Stimulated activated CD4-positive, alpha-beta T cell treated with anti-CD3 and anti-CD28 coated beads, TNF-alpha, amount 100 ng/mL, for 1 hour (primary cell): ENCODE results near the gene MIDN.

ENCODE experiments used
- DNase-seq, 3 donors: peaks; one replicate each; pipeline ENCODE4 v3.0.0-alpha.2; 2020; ENCODE audit warnings: low read depth in 3 of 3, low spot score in 1 of 3

The MIDN gene

DNA sequence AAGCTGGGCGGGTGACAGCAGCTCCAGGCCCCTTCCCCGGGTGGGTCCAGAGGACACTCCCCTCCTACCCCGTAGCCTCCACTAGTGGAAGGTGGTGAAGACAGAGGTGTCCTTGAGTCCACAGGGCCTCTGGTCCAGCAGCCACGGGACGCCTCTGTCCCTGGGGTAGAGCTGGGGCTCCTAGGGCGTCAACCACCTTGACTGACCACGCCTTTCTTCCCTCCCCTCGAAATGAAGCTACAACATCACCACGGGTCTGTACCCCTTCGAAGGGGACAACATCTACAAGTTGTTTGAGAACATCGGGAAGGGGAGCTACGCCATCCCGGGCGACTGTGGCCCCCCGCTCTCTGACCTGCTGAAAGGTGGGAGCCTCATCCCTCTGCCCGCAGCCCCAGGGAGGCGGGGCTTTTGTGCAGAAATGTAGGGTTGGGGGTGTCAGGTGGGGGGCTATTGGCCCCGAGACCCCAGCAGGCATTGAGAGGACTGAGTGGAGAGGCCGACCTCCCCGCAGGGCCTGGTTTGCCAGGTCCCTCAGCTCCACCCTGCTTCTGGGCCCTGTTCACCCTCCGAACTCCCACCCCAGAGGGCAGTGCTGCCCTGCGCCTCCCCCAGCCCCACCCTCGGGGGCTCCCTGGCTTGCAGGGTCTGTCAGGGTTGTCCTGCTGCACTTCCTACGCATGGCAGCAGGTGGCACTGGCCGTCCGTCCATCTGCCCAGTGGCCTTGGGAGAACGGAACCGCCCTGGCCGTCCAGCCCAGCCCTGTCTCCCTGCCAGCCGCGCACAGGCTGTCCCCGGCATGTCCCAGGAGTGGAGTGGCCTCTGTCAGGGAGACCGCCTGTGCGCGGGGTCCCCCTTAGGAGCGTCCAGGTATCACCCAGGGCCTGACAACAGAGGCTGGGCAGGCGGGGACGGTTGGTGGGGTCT is 27.1 kb upstream of the MIDN start:
- DNase-seq: no peak

DNA sequence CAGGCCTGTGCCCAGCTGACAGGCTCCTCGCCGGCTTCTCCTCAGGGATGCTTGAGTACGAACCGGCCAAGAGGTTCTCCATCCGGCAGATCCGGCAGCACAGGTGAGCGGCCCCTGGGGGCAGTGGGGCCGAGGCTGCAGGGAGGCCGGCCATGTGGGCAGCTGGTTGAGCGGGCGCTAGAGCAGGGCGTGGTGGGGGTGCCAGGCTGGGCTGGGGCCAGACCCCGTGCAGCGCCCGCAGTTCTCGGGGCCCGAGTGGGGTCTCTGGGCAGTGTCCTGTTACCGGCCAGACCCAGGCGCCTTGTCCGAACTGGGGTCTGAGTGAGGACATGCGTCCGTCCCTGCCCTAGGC is 26.5 kb upstream of the MIDN start:
- DNase-seq: no peak

DNA sequence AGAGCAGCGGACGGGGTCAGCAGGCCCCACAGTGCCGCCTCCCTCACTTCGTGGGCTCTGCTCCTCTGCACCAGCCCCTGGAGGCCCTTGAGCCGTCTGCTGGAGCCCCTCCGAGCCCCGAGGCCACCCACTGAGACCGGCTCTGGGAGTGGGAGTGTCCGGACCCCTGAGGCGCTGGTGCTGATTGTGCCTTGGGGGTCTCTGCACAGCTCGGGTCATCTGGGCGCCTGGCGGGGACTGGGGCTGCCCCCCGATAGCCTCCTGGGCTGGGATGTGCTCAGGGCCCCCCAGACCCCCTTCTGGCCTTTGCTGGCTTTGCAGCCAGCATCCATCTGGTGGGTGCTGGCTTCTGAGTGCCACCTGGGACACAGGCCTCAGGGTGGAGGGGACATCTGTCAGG is 26.0 kb upstream of the MIDN start:
- DNase-seq: no peak

DNA sequence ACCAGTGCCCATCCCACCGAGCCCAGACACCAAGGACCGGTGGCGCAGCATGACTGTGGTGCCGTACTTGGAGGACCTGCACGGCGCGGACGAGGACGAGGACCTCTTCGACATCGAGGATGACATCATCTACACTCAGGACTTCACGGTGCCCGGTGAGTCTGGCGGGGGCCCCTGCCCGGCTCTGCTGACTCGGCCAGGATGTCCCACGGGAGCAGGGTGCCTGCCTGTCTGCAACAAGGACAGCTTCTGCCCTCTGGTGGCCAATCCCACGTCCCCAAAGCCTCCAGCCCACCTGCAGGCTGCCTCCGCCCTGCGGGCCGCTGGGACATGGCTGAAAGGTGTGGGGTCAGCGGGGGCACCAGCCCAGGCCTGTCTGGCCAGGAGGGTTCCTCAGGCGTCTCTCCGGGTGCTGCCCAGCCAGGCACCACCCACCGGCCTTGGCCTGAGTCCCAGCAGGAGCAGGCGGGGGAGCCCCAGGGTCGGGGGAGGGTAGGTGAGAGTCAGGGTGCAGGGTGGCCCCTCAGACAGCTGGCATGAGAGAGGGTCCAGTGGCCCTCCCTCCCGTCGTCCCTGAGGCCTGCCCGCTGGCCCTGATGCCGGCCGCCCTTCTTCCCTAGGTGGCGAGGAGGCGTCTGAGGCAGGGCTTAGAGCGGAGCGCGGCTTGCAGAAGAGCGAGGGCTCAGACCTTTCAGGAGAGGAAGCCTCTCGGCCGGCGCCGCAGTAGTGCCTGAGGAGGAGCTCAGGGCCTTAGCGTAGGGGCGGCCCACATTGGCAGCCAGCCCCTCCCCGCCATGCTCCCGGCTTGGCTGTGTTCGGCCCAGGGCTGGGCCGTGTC is 25.1 kb upstream of the MIDN start:
- no peak for DNase-seq

DNA sequence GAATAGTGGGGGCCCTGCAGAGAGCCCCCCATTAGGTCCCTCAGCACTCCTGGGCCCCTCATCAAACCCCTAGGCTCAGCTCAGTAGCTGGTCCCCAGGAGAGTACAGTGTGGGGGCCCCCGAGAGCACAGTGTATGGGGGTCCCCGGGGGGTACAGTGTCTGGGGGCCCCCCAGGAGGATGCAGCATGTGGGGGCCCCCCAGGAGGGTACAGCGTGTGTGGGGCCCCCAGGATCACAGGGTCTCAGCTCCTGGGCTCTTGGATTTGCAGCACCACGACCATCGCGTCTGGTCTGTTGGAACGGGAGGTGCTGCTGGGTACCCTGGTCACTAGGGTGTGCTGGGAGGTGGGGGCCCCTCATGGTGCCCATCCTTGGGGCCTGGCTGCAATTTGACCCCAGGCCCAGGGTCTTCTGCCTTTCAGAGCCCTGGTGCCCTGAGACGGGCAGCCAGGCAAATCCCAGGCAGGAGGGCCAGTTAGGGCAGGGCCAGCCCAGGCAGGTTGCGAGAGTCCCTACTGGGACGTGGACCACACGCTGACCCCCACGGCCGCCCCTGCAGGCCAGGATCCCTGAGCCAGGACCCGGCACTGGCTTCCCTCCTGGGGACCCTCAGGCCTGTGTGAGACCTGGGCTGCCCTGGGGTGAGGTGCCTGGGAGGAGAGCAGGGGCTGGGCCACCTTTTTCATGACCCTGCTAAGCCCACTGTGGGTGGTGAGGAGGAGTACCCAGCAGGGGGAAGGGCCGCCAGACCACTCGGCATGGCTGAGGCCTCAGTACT is 24.1 kb upstream of the MIDN start:
- no peak for DNase-seq

DNA sequence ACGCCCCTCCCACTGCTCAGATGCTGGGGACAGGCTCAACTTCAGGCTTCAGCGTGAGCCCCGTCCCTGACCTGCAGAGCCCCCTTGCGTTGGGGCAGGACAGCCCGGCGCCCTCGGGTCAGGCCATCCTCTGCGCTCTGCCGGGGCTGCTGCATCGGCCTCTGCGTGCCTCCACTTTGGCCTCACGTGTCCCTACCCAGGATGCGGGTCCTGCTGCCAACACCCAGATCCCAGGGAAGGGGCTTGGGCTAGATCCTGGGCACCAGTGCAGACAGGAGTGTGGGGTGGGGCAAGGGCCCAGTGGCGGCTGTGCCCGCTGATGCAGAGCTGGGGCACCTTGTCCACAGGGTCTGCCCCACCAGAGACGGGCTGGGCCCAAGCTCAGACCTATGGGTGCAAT is 23.5 kb upstream of the MIDN start:
- no peak for DNase-seq

DNA sequence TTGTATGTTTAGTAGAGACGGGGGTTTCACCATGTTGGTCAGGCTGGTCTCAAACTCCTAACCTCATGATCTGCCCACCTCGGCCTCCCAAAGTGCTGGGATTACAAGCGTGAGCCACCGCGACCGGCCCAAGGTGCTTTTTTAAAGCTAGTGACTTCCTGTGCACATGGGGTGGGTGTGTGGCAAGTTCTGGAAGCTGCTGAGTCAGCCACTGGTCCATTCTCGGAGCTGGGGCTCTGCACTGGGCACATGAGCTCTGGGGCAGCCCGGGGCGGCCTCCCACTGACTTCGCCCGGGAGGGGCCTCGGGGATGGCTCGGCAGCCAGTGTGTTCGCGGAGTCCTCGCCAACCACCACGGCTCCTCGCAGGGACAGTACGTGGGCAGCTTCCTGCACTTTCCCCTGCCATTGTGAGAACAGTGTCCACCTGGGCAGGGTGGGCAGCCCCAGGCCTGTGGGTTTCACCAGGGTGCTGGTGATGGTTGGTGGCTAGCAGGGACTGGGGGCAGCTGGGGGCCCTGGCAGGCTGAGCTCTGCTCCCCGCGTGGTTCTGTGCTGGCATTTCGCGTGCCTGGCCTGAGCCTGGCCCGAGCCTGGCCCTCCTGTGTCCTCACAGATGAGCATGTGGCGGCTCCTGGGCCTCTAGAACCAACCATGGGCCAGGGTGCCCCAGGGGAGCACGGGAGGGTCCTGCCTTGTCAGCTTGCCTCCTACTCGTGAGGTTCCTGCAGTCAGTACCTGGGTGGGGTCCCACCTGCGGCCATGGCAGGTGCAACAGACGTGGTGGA is 22.8 kb upstream of the MIDN start:
- DNase-seq: no peak

DNA sequence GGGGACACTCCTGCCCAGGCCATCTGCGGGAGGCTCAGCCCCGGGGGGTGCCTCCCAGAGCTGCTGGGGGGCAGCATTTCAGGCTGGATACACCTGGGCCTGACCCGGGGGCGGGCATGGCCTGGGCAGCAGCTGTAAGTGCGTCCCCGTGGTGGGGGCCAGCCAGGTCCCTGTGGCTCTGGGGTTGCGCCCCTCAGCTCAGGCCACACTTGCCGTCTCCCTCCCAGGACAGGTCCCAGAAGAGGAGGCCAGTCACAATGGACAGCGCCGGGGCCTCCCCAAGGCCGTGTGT is 22.2 kb upstream of the MIDN start:
- no peak for DNase-seq

DNA sequence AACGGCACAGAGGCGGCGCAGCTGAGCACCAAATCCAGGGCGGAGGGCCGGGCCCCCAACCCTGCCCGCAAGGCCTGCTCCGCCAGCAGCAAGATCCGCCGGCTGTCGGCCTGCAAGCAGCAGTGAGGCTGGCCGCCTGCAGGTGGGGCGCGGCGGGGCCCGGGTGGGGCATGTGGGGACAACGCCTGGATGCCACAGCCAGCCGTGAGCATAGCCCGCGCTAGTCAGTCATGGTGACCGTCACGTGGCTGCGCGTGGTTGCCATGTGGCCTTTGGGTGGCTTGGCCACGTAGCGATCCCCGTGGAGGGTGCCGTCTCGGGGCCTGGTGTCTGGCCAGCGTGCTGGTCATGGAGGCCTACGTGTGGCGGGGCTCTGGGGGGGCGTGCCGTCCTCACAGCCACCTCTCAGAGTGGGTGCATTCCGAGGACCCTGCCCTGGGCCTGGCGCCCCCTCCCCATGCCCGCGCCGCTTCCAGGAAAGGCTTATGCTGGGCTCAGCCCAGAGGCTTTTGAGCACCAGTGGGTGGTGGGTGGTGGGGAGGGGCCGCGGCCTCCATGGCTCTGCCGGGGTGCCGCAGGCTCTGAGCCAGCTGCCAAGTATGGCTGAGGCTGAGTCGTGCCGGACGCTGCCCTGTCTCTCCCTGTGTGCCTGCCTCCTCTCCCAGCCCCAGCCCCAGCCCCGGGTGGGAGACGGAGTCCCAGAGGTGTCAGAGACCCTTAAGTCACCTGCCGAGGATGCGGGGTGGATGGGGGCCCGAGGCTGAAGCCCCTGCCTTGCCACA is 21.7 kb upstream of the MIDN start:
- DNase-seq: no peak

DNA sequence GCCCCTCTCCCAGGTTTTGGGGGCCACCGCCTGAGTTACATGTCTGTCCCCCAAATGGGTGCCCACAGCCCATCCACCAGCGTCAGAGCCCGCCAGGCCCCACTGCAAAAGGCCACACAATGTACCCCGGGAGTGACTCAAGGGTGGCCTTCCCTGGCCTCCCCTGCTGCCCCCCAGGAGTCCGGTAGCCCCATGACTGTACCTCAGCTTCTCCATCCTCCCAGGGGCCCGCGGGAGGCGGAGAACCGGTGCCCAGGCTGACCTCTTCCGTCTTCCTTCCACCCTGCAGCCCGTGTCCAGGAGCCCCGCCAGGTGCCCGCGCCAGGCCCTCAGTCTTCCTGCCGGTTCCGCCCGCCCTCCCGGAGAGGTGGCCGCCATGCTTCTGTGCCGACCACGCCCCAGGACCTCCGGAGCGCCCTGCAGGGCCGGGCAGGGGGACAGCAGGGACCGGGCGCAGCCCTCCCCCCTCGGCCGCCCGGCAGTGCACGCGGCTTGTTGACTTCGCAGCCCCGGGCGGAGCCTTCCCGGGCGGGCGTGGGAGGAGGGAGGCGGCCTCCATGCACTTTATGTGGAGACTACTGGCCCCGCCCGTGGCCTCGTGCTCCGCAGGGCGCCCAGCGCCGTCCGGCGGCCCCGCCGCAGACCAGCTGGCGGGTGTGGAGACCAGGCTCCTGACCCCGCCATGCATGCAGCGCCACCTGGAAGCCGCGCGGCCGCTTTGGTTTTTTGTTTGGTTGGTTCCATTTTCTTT is 20.9 kb upstream of the MIDN start:
- no peak for DNase-seq

DNA sequence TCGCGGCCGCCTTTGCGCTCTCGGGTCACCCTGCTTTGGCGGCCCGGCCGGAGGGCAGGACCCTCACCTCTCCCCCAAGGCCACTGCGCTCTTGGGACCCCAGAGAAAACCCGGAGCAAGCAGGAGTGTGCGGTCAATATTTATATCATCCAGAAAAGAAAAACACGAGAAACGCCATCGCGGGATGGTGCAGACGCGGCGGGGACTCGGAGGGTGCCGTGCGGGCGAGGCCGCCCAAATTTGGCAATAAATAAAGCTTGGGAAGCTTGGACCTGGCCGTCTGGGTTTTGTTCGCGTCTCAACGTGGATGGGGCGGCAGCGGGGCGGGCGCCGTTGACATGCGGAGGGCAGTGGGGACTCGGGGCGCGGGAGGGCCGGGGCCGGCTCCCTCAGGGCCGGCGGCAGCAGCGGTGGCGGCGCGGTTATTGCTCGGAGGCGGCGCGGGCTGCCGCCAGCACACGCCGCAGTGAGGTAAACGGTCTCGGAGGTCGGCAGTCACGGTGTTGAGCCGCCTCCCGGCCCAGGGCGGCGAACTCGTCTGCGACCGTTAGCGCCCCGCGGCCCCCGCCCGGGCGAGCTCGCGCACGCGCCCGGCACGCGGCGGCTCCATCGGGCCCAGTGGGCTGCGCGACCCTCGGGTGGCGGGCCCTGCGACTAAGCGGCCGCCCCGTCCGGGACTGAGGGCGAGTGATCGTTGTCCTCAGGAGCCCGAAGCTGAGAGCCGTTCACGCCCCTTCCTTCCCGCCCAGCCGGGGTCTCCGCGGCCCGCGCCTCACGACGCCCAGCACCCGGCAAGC is 20.0 kb upstream of the MIDN start:
- no peak for DNase-seq

DNA sequence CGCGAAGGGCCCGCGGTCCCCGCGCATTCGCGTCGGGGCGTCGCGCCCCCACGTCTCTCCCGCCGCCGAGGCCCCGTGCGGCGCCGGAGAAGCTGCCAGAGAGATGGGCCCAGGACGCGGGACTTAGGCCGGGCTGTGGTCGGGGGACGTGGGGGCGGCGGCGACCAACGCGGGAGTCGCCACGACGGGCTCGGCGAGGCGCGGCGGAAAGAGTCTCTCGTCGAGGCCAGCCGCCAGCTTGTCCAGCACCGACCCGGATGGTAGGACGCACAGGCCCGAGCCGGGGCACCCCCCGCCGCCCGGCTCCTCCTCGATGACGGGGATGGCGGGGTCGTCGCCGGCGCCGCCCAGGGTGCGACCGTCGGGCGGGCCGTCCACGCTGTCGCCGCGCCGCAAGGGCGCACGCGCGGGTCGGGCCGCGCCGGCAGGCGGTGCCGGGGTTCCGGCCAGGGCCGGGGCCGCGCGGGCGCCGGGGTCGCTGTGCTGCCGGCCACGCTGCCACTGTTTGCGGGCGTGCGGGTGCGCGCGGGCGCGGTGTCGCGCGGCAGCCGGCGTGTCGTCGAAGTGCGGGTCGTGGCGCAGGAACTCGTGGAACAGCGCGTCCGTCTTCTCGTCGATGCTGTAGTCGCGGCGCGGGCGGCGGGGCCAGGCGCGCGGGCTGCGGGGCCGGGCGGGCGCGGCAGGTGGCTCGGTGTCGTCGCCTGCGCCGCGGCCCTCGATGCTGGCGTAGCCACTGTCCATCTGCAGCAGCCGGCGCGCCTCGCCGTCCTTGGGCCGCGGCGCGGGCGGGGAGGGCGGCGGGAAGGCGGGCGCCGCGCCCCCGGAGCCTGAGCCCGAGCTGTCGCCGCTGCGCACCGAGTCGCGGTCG is 19.1 kb upstream of the MIDN start:
- no peak for DNase-seq

DNA sequence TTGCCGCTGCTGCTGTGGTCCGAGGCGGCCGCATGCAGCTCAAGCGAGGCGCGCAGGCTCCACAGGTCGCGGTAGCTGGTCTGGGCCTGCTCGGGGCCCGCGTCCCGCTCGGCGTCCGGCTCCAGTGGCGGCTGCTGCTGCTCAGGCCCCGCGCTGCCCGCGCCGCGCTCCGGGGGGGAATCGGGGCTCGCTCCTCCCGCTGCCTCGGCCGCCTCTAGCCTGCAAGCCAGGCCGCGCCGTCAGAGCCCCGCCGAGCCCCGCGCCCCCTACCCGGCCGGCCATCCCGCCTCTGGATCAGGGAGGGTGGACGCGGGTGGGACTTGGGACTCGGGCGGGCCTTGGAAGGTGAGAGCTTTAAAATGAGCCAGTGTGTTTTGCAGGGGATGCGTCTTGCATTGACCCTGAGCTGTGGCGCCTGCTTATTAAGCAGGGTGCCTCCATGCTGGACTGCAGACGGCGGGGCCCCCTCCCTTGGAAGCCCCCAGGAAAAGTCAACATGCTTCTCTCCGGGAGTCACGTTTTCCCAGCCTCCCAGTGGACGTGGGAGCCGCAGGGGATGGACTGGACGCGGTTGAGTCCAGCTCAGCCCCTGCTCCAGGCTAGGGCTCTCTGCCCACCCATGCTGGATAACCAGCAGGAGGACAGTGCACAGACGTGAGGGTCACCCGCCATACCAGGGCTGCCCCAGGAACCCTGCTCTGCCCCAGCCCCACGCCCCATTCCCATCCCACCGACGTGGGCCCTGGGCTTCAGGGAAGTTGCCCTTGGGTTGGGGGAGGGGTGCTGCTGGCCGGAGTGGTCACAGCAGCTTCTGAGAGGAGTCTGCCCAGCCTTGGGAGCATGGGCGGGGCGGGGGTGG is 18.2 kb upstream of the MIDN start:
- DNase-seq: no peak

DNA sequence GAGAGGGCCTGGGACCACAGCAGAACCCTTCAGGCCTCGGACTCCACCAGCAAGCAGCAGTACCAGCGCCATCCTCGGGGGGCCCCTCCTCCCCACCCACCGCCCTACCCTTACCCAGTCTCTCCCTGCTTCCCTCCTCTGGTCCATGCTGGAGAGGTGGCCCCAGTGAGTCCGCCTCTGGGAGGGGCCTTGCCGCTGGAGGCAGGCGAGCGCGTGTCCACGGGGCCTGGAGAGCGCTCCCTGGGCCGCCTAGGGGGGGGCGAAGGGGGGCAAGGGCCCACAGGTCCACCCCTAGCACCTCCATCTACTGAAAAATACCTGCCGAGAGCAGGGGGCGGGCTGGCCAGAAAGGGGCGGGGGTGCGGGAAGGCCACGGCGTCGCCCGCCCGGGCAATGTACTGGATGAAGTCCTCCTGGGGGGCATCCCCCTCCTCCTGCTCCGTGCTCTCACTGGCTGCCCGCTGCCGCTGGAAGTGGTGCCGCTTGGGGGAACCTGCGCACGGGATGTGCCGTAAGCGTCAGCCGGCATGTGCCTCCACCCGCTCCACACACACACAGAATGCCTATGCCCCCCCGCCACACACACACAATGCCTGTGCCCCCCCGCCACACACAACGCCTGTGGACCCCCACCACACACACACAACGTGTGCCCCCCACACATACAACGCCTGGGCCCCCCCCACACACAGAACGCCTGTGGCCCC is 17.4 kb upstream of the MIDN start:
- no peak for DNase-seq

DNA sequence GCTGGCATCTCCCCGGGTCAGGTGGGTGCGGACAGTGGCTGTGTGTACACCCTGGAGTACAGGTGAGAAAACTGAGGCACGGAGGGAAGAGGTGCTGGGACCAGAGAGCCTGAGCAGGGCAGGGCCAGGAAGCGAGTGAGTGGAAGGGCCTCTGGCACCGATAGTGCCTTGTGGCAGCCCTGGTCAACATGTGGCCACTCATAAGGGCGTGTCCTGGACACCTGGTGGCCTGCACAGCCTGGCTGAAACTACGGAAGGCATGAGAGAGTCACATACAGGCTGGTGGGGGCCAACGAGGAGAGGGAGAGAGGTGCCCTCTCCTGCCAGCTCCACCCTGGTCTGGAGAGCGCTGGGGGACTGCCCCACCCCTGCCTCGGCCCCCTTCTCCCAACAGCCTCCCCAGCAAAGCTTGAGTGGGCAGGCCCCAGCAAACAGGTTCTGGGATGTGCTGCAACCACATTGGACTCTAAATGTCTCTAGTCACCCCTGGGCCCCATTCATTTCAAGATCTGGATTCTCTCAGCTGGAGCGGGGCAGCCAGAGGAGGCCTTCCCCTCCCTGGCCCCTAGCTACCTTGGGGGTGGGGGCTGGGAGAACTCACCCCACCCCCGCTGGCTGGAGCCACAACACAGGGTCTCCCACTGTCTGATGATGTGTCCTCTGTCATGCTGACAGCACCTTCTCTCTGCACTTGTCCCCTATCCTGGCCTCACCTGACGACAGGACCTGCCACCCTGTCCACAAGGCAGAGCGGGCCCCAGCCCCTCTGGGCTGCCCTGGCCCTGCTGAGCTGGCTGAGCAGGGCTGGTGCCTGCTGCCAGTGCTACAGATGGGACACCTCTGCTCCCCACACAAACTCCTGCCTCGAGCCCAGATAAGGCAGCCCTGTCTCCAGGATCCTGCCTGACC is 16.4 kb upstream of the MIDN start:
- no peak for DNase-seq
